ENCODE results near the gene POLR1E.
"Not testable (repeated sequence)": the region's sequence is repeated elsewhere in the genome, so short reads cannot be mapped to it uniquely, and the experiment has no call there.

Gene POLR1E

GRCh38 chr9:37508135-37508833 lies 22.5 kb downstream of the POLR1E start:
- no peak overlapping the region for H3K4me3 ChIP-seq (ENCODE audit: low read depth, low read length)
- TF ChIP-seq CTCF (IDR thresholded peaks at IDR 0.05; ENCODE audit: insufficient read depth, low read length, missing control alignments) = no peak
- DNase-seq (ENCODE audit: low read depth, low spot score) = no peak
- ChIA-PET CTCF (interaction anchor here (1.0 to 1.1 kb wide), 2 partner anchors 9 to 27 kb away, joined by 3 to 5 read pairs; no protein-coding TSS in a partner anchor), POLR2A (no interaction called here)

- H3K4me3 ChIP-seq (ENCODE audit: low read depth, low read length) = no peak overlapping the region
- DNase-seq (ENCODE audit: low read depth, low spot score) = no peak
- POLR2A ChIA-PET = no interaction called here
- CTCF ChIA-PET = interaction anchor here (1.0 to 1.1 kb wide), 2 partner anchors 9 to 28 kb away, joined by 3 to 5 read pairs; no protein-coding TSS in a partner anchor
- no peak for TF ChIP-seq CTCF (IDR thresholded peaks at IDR 0.05; ENCODE audit: insufficient read depth, low read length, missing control alignments)
These were observed 23.1 kb downstream of the POLR1E start for GRCh38 chr9:37508834-37509206.

- TF ChIP-seq CTCF (IDR thresholded peaks at IDR 0.05; ENCODE audit: insufficient read depth, low read length, missing control alignments) = no peak
- CTCF ChIA-PET = interaction anchor here (1.0 to 1.1 kb wide), 2 partner anchors 8 to 28 kb away, joined by 3 to 5 read pairs; no protein-coding TSS in a partner anchor
- POLR2A ChIA-PET = interaction anchor here (0.7 kb wide), 1 partner anchor 83 kb away, joined by 3 read pairs; the partner anchor contains the start of gene TOMM5
- no peak overlapping the region for H3K4me3 ChIP-seq (ENCODE audit: low read depth, low read length)
- no peak for DNase-seq (ENCODE audit: low read depth, low spot score)
These were observed 23.8 kb downstream of the POLR1E start for GRCh38 chr9:37509536-37509935.

- CTCF ChIA-PET; POLR2A ChIA-PET; H3K4me3 ChIP-seq (ENCODE audit: low read depth, low read length): not testable (repeated sequence)
These were observed 24.3 kb downstream of the POLR1E start for GRCh38 chr9:37510053-37510452.

GRCh38 chr9:37511016-37512010 lies 25.6 kb downstream of the POLR1E start:
- CTCF ChIA-PET = interaction anchor here (1.4 kb wide), 1 partner anchor 30 kb away, joined by 4 read pairs; no protein-coding TSS in a partner anchor
- no peak for DNase-seq (ENCODE audit: low read depth, low spot score)
- TF ChIP-seq CTCF (IDR thresholded peaks at IDR 0.05; ENCODE audit: insufficient read depth, low read length, missing control alignments) = peak; percentile 27
- POLR2A ChIA-PET = no interaction called here
- H3K4me3 ChIP-seq (ENCODE audit: low read depth, low read length) = no peak overlapping the region

More at GRCh38 chr9:37510053-37510452, 24.3 kb downstream of the POLR1E start:
- DNase-seq (ENCODE audit: low read depth, low spot score) = not testable (repeated sequence)

- no peak overlapping the region for H3K4me3 ChIP-seq (ENCODE audit: low read depth, low read length)
- DNase-seq (ENCODE audit: low read depth, low spot score) = no peak
- no peak for TF ChIP-seq CTCF (IDR thresholded peaks at IDR 0.05; ENCODE audit: insufficient read depth, low read length, missing control alignments)
- ChIA-PET CTCF (interaction anchor here (1.4 kb wide), 1 partner anchor 31 kb away, joined by 4 read pairs; no protein-coding TSS in a partner anchor), POLR2A (no interaction called here)
These were observed 26.7 kb downstream of the POLR1E start for GRCh38 chr9:37512437-37512836.

- POLR2A ChIA-PET; CTCF ChIA-PET; DNase-seq (ENCODE audit: low read depth, low spot score); H3K4me3 ChIP-seq (ENCODE audit: low read depth, low read length): not testable (repeated sequence)
These were observed 28.7 kb downstream of the POLR1E start for GRCh38 chr9:37514415-37514814.
